Measurements from ENCODE around the gene ADAP1. TPM values are rescaled to one million over a fixed set of nuclear protein-coding genes. Genes with fewer than 3 reads are reported as not detected.

ADAP1 gene
- total and polyA plus RNA-seq, 9 donors = 0.52 to 16.4 (median 3.5) TPM

- intact Hi-C loops (cut with DNase I) = no loop called here
- WGBS, 3 donors = 29 to 34% (median 31%) methylated on average over 7 of the region's 7 CpGs
- no peak overlapping the region for H3K27ac ChIP-seq
These were observed 19.7 kb upstream of the ADAP1 start for GRCh38 chr7:974172-974571.

GRCh38 chr7:973312-973711 is 18.8 kb upstream of the ADAP1 start:
- WGBS, 3 donors = 78 to 86% (median 81%) methylated on average over 9 of the region's 9 CpGs
- intact Hi-C loops (cut with DNase I) = no loop called here
- Histone ChIP-seq H3K4me3 (no peak overlapping the region), H3K9me3 (no peaks in the 10 kb centered on the region), H3K36me3 (no peaks in the 10 kb centered on the region), H3K27me3 (no peaks in the 10 kb centered on the region), H3K27ac (no peak overlapping the region), H3K4me1 (ENCODE audit: insufficient read depth) (peaks cover 19% of the 10 kb centered on the region)
- TF ChIP-seq CTCF (IDR thresholded peaks at IDR 0.05) = no peak
- no peak for TF ChIP-seq POLR2A (IDR thresholded peaks at IDR 0.05)
- TF ChIP-seq EP300 (IDR thresholded peaks at IDR 0.05) = no peak
- no peak for DNase-seq

More at GRCh38 chr7:974172-974571, 19.7 kb upstream of the ADAP1 start:
- DNase-seq = no peak
- H3K9me3 ChIP-seq = no peaks in the 10 kb centered on the region
- no peaks in the 10 kb centered on the region for H3K27me3 ChIP-seq
- H3K4me1 ChIP-seq (ENCODE audit: insufficient read depth) = peaks cover 19% of the 10 kb centered on the region
- H3K4me3 ChIP-seq = peak overlapping the region; percentile 100
- TF ChIP-seq EP300 (IDR thresholded peaks at IDR 0.05) = no peak
- TF ChIP-seq POLR2A (IDR thresholded peaks at IDR 0.05) = no peak
- no peak for TF ChIP-seq CTCF (IDR thresholded peaks at IDR 0.05)
- no peaks in the 10 kb centered on the region for H3K36me3 ChIP-seq

GRCh38 chr7:972676-973309 is 18.3 kb upstream of the ADAP1 start:
- no peaks in the 10 kb centered on the region for H3K27me3 ChIP-seq
- 50 to 61% (median 52%) methylated on average over 10 of the region's 10 CpGs for WGBS, 3 donors
- H3K4me1 ChIP-seq (ENCODE audit: insufficient read depth) = peaks cover 19% of the 10 kb centered on the region
- no peak for DNase-seq
- H3K36me3 ChIP-seq = no peaks in the 10 kb centered on the region
- no peak overlapping the region for H3K4me3 ChIP-seq
- TF ChIP-seq CTCF (IDR thresholded peaks at IDR 0.05) = no peak
- no peak for TF ChIP-seq POLR2A (IDR thresholded peaks at IDR 0.05)
- TF ChIP-seq EP300 (IDR thresholded peaks at IDR 0.05) = no peak
- intact Hi-C loops (cut with DNase I) = no loop called here
- H3K9me3 ChIP-seq = no peaks in the 10 kb centered on the region
- H3K27ac ChIP-seq = no peak overlapping the region

GRCh38 chr7:972110-972509 is 17.6 kb upstream of the ADAP1 start:
- intact Hi-C loops (cut with DNase I) = no loop called here
- WGBS, 3 donors = 82 to 89% (median 86%) methylated on average over 12 of the region's 12 CpGs
- H3K36me3 ChIP-seq = no peaks in the 10 kb centered on the region
- no peak overlapping the region for H3K4me3 ChIP-seq
- H3K4me1 ChIP-seq (ENCODE audit: insufficient read depth) = peaks cover 14% of the 10 kb centered on the region
- H3K27me3 ChIP-seq = no peaks in the 10 kb centered on the region
- no peak for DNase-seq
- no peak overlapping the region for H3K27ac ChIP-seq
- TF ChIP-seq EP300 (IDR thresholded peaks at IDR 0.05) (no peak), CTCF (IDR thresholded peaks at IDR 0.05) (no peak), POLR2A (IDR thresholded peaks at IDR 0.05) (no peak)
- no peaks in the 10 kb centered on the region for H3K9me3 ChIP-seq
